Ovary (tissue), 9 donors: ENCODE measurements around the gene CKM. TPM values are rescaled to one million over a fixed set of nuclear protein-coding genes. Genes with fewer than 3 reads are reported as not detected.
"Not testable (repeated sequence)": the region's sequence is repeated elsewhere in the genome, so short reads cannot be mapped to it uniquely, and the experiment has no call there.

Source experiments
- DNase-seq, 5 donors: peaks; one replicate each; pipeline ENCODE4 v3.0.0-alpha.2; 2019 to 2020
- H3K27ac ChIP-seq, 2 donors: fragments of 200-600 bp; one replicate each; pipeline versions ENCODE4 v1.5.1 to v1.8.0; 2019 to 2022
- H3K27me3 ChIP-seq: fragments of 200-600 bp; one replicate; pipeline ENCODE4 v1.8.0; 2022
- H3K36me3 ChIP-seq: fragments of 200-600 bp; sonication (generic); one replicate; pipeline ENCODE4 v1.5.1; 2019
- H3K4me1 ChIP-seq: one replicate; pipeline ENCODE4 v1.8.1; 2013; ENCODE audit warnings: mild to moderate bottlenecking, moderate library complexity; ENCODE audit not compliant: insufficient read depth
- H3K4me3 ChIP-seq: fragments of 200-600 bp; sonication (generic); one replicate; pipeline ENCODE4 v1.5.1; 2017
- H3K9me3 ChIP-seq, 2 donors: fragments of 200-600 bp in 1 of 2; sonication (generic) in 1 of 2; one replicate each; pipeline versions ENCODE4 v1.5.1 to v1.8.1; 2013 to 2019; ENCODE audit warnings: mild to moderate bottlenecking in 1 of 2, moderate library complexity in 1 of 2
- CTCF ChIP-seq, 3 donors: fragments of 450-650 bp in 2 of 3; fragments of 200-600 bp in 1 of 3; IDR thresholded peaks; one replicate each; pipeline versions ENCODE4 v1.5.1 to v1.8.0; 2016 to 2022; ENCODE audit warnings: antibody characterized with exemption in 3 of 3, mild to moderate bottlenecking in 1 of 3
- EP300 ChIP-seq: sonication (generic); formaldehyde crosslinking; IDR thresholded peaks from one replicate; pipeline ENCODE4 v1.6.1; 2017; ENCODE audit warnings: antibody characterized with exemption
- POLR2A ChIP-seq: fragments of 450-650 bp; IDR thresholded peaks from one replicate; pipeline ENCODE4 v1.6.1; 2017; ENCODE audit warnings: antibody characterized with exemption, mild to moderate bottlenecking, moderate library complexity
- WGBS, 3 donors: extraction: QIAGEN DNeasy Blood & Tissue Kit in 1 of 3; methylation state at CpG; one replicate each; pipeline versions ENCODE4 v1.1.5 to v1.1.7; 2013 to 2017; 5-methylcytosine and 5-hydroxymethylcytosine counted together
- intact Hi-C, 4 donors: fragments of 100-400 bp; cut with DNase I; formaldehyde crosslinking; loops; one replicate each; pipeline versions ENCODE4 v1.11.0 to v1.15.1; 2022 to 2023
- polyA plus RNA-seq, 2 donors: library from polyadenylated mRNA; stranded (reverse); fragments of 200-250 nt in 1 of 2; fragments of 350-450 nt in 1 of 2; fragmentation: Illumina TruSeq in 1 of 2; extraction: RNeasy Lipid Tissue Mini Kit (QIAGEN cat#74804) in 1 of 2; gene quantifications; one replicate each; pipeline ENCODE4 v1.2.3, GENCODE V29; 2013 to 2014
- total RNA-seq, 7 donors: library from RNA; depleted of rRNA in 2 of 7; stranded (reverse); fragments of >200 nt in 2 of 7; fragmentation: NEBNext Ultra II Directional in 3 of 7; extraction: Animal tissue kit (Norgen Biotek cat#: 25700) in 3 of 7; gene quantifications; one replicate each; pipeline versions ENCODE4 v1.1.0 to v1.2.4, GENCODE V29; 2016 to 2023
- donor health status: DM: no; HTN: no; CAD: no; lungs with moderate emphysema.
- donor health status: DM: no; HTN: no; CAD: no.
- donor health status: Bipolar disorder and iron deficiency.
- donor health status: DM: yes; HTN: yes; CAD: no.
- donor health status: DM: no; HTN: no; CAD: no.
- donor health status: DM: yes; HTN: yes; CAD: no.

The CKM gene
- total and polyA plus RNA-seq, 9 donors = 0.10 to 0.85 (median 0.55) TPM; not detected in 4

GRCh38 chr19:45271735-45272108 is 51.0 kb downstream of the CKM start:
- no peak overlapping the region for H3K4me3 ChIP-seq
- H3K9me3 ChIP-seq = no peaks in the 10 kb centered on the region
- H3K36me3 ChIP-seq = no peaks in the 10 kb centered on the region
- H3K27ac ChIP-seq = no peak overlapping the region
- intact Hi-C loops = loop anchor here in 1 of 4 donors (5.0 kb wide), 1 partner anchor 51 kb away; the partner anchor contains the start of gene CKM
- H3K27me3 ChIP-seq = no peaks in the 10 kb centered on the region
- H3K4me1 ChIP-seq = peaks cover 3% of the 10 kb centered on the region
- TF ChIP-seq EP300 (no peak), CTCF (IDR thresholded peaks at IDR 0.05) (no peak), POLR2A (no peak)
- DNase-seq = no peak
- 65 to 75% (median 74%) methylated on average over 7 of the region's 7 CpGs for WGBS, 3 donors

- Histone ChIP-seq H3K4me1 (peaks cover 3% of the 10 kb centered on the region), H3K27ac (no peak overlapping the region), H3K36me3 (no peaks in the 10 kb centered on the region), H3K9me3 (no peaks in the 10 kb centered on the region), H3K27me3 (no peaks in the 10 kb centered on the region), H3K4me3 (no peak overlapping the region)
- TF ChIP-seq CTCF (IDR thresholded peaks at IDR 0.05) = no peak
- TF ChIP-seq POLR2A = no peak
- no peak for TF ChIP-seq EP300
- no peak for DNase-seq
- intact Hi-C loops = loop anchor here in 1 of 4 donors (5.0 kb wide), 1 partner anchor 51 kb away; the partner anchor contains the start of gene CKM
- 61 to 71% (median 62%) methylated on average over 21 of the region's 21 CpGs for WGBS, 3 donors
Measured at GRCh38 chr19:45271098-45271734, 51.5 kb downstream of the CKM start.

DNA sequence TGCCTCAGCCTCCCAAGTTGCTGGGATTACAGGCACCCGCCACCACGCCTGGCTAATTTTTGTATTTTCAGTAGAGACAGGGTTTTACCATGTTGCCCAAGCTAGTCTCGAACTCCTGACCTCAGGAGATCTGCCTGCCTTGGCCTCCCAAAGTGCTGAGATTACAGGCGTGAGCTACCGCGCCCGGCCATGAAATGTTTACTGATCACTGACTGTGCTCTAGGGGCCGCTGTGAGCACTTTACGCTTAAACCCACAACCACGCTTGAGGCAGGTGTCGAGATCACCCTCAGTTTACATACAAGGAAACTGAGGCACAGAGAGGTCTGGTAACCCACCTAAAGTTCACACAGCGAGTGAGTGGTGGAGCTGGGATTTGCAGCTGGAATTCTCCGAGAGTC is 52.7 kb downstream of the CKM start:
- intact Hi-C loops = loop anchor here in 1 of 4 donors (5.0 kb wide), 1 partner anchor 52 kb away; the partner anchor contains the start of gene CKM
- not testable (repeated sequence) for H3K4me3 ChIP-seq, DNase-seq, H3K9me3 ChIP-seq, H3K36me3 ChIP-seq, H3K27ac ChIP-seq, H3K27me3 ChIP-seq, H3K4me1 ChIP-seq
- WGBS, 3 donors = 91 to 94% (median 92%) methylated on average over 13 of the region's 13 CpGs

GRCh38 chr19:45267296-45267695 is 55.4 kb downstream of the CKM start:
- Histone ChIP-seq H3K27me3 (no peaks in the 10 kb centered on the region), H3K4me3 (no peak overlapping the region), H3K36me3 (no peaks in the 10 kb centered on the region), H3K4me1 (no peaks in the 10 kb centered on the region), H3K27ac (no peak overlapping the region), H3K9me3 (no peaks in the 10 kb centered on the region)
- TF ChIP-seq EP300 (no peak), POLR2A (no peak), CTCF (IDR thresholded peaks at IDR 0.05) (no peak)
- WGBS, 3 donors = 88 to 90% (median 90%) methylated on average over 12 of the region's 12 CpGs
- DNase-seq = no peak
- intact Hi-C loops = no loop called here

DNA sequence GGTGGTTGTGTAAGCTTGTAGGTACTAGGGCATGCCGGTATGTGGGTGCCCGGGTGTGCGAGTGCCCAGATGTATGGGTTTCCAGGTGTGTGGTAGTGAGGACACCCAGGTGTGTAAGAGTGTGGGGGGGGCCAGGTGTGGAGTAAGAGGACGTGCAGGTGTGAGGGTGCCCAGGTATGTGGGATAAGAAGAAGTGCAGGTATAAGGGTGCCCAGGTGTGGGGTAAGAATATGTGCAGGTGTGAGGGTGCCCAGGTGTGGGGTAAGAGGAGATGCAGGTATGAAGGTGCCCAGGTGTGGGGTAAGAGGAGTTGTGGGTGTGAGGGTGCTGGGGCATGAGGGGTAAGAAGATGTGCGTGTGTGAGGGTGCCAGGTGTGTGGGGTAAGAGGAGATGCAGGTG is 57.3 kb downstream of the CKM start:
- H3K27me3 ChIP-seq = no peaks in the 10 kb centered on the region
- TF ChIP-seq CTCF (IDR thresholded peaks at IDR 0.05) = no peak
- no peak for TF ChIP-seq POLR2A
- no peak for TF ChIP-seq EP300
- intact Hi-C loops = no loop called here
- H3K9me3 ChIP-seq = no peaks in the 10 kb centered on the region
- 85 to 90% (median 88%) methylated on average over 5 of the region's 5 CpGs for WGBS, 3 donors
- H3K4me1 ChIP-seq = no peaks in the 10 kb centered on the region
- no peaks in the 10 kb centered on the region for H3K36me3 ChIP-seq
- no peak overlapping the region for H3K27ac ChIP-seq
- no peak for DNase-seq
- H3K4me3 ChIP-seq = no peak overlapping the region
